Spleen (tissue), 7 donors: ENCODE data around the gene DHRS11.

Source experiments
- CTCF ChIP-seq, 11 experiments: fragments of 200-600 bp in 7 of 11; fragments of 450-650 bp in 4 of 11; sonication (generic) in 4 of 11; IDR thresholded peaks in 8 of 11; conservative IDR thresholded peaks in 3 of 11; 1 replicate in 7 of 11; 2 replicates in 4 of 11; pipeline versions ENCODE4 v1.4.0 to v1.8.0; 2016 to 2021; ENCODE audit warnings: antibody characterized with exemption in 11 of 11, inconsistent platforms in 4 of 11, mild to moderate bottlenecking in 1 of 11
- POLR2A ChIP-seq, 3 donors: fragments of 450-650 bp; IDR thresholded peaks; one replicate each; pipeline ENCODE4 v1.5.1; 2017; ENCODE audit warnings: antibody characterized with exemption in 3 of 3, mild to moderate bottlenecking in 1 of 3
- POLR2AphosphoS5 ChIP-seq, 3 donors: sonication (generic); formaldehyde crosslinking; IDR thresholded peaks; one replicate each; pipeline ENCODE4 v1.5.1; 2017; ENCODE audit warnings: antibody characterized with exemption in 3 of 3
- donor health status: DM: no; HTN: no; CAD: no; lungs with moderate emphysema.
- donor health status: DM: no; HTN: no; CAD: no.
- donor health status: DM: no; HTN: no; CAD: no.

DNA sequence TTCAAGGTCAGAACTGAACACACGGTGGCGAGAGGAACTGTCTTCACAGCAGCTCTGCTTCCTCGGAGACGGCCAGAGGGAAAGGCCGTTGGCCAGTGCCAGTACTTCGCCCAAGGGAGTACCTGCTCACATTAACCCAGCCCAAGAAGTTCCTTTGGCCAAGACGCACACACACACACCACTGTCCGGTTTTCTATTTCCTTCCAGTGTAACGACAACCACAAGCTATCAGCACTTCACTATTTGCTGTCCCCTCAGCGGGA lies 47.7 kb upstream of the DHRS11 start:
- TF ChIP-seq CTCF (IDR thresholded peaks at IDR 0.05 in 8 of 11, conservative IDR thresholded peaks at IDR 0.05 in 3 of 11) (peak in 1 of 11 experiments; percentile 10), POLR2A (IDR thresholded peaks at IDR 0.05) (no peak), POLR2AphosphoS5 (IDR thresholded peaks at IDR 0.05) (no peak)
